MM.1S (cell line): ENCODE results near the gene SNRPA1.

Experiments used
- DNase-seq: peaks from one replicate; pipeline ENCODE4 v3.0.0-alpha.2; 2015
- H2AFZ ChIP-seq: fragments of 300-600 bp; sonication (generic); 2 replicates; pipeline ENCODE4 v1.6.0; 2016; ENCODE audit warnings: antibody characterized with exemption, low read length
- H3F3A ChIP-seq: fragments of 300-600 bp; sonication (generic); 2 replicates; pipeline ENCODE4 v1.6.1; 2016; ENCODE audit warnings: mild to moderate bottlenecking, antibody characterized with exemption, low read length, moderate library complexity, mixed read lengths; ENCODE audit not compliant: insufficient read depth
- H3K27ac ChIP-seq: fragments of 300-600 bp; sonication (generic); 2 replicates; pipeline ENCODE4 v1.5.1; 2016; ENCODE audit warnings: mild to moderate bottlenecking, low read length
- H3K27me3 ChIP-seq: fragments of 300-600 bp; sonication (generic); replicated peaks from 2 replicates; pipeline ENCODE4 v1.6.0; 2016; ENCODE audit warnings: low read length; ENCODE audit not compliant: insufficient read depth
- H3K36me3 ChIP-seq: fragments of 300-600 bp; sonication (generic); replicated peaks from 2 replicates; pipeline ENCODE4 v1.6.1; 2016; ENCODE audit warnings: mild to moderate bottlenecking, low read length, mixed read lengths; ENCODE audit not compliant: insufficient read depth
- H3K4me1 ChIP-seq: fragments of 300-600 bp; sonication (generic); 2 replicates; pipeline ENCODE4 v1.6.1; 2016; ENCODE audit warnings: low read length, mixed read lengths
- H3K4me2 ChIP-seq: fragments of 300-600 bp; sonication (generic); 2 replicates; pipeline ENCODE4 v1.6.0; 2016; ENCODE audit warnings: low read depth, low read length
- H3K4me3 ChIP-seq: fragments of 300-600 bp; sonication (generic); 2 replicates; pipeline ENCODE4 v1.5.1; 2016; ENCODE audit warnings: low read length, mixed read lengths
- H3K79me2 ChIP-seq: fragments of 300-600 bp; sonication (generic); 2 replicates; pipeline ENCODE4 v1.6.1; 2016; ENCODE audit warnings: mixed run types, low read length, mixed read lengths
- H3K9ac ChIP-seq: fragments of 300-600 bp; sonication (generic); 2 replicates; pipeline ENCODE4 v1.6.1; 2016; ENCODE audit warnings: low read length, mixed read lengths
- H3K9me2 ChIP-seq: fragments of 300-600 bp; sonication (generic); replicated peaks from 2 replicates; pipeline ENCODE4 v1.6.1; 2016; ENCODE audit warnings: mild to moderate bottlenecking, low read length, mixed read lengths; ENCODE audit not compliant: insufficient read depth
- H3K9me3 ChIP-seq: fragments of 300-600 bp; sonication (generic); replicated peaks from 2 replicates; pipeline ENCODE4 v1.6.1; 2016; ENCODE audit warnings: mild to moderate bottlenecking, low read length, mixed read lengths; ENCODE audit not compliant: insufficient read depth
- H4K20me1 ChIP-seq: fragments of 300-600 bp; sonication (generic); 2 replicates; pipeline ENCODE4 v1.6.1; 2016; ENCODE audit warnings: mild to moderate bottlenecking, low read length, moderate library complexity, mixed read lengths; ENCODE audit not compliant: insufficient read depth
- EZH2 ChIP-seq: fragments of 300-600 bp; sonication (generic); optimal IDR thresholded peaks from 2 replicates; pipeline ENCODE3; 2017; ENCODE audit warnings: low read depth, mild to moderate bottlenecking, antibody characterized with exemption, low read length, mixed read lengths
- EZH2phosphoT487 ChIP-seq: fragments of 300-600 bp; sonication (generic); IDR thresholded peaks from 2 replicates; pipeline ENCODE4 v1.6.1; 2018; ENCODE audit warnings: antibody characterized with exemption, low read length
- TF ChIP-seq, protein P1 (sequence below): fragments of 300-600 bp; sonication (generic); IDR thresholded peaks from 2 replicates; pipeline ENCODE4 v1.5.1; 2016; ENCODE audit warnings: antibody characterized with exemption, low read length, mixed read lengths

Gene SNRPA1

DNA sequence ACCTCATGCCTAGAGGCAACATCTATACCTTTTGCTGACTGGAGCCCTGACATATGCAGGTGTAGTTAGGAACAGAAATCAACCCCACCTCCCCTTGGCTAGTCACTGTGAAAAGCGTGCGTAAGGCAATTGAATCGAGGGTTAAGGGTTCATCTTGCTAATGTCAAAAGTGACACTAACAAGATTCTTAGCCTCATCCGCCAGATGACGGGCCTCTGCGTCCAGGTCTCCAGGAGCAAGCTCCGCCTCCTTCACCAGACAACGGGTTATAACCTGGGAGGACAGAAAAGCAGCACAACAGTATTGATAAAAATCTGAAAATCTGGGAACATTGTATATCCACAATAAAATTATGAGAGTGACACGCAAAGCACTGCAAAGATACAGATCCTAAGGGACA lies 22.5 kb downstream of the SNRPA1 start:
- Histone ChIP-seq H3K4me3 (no peak overlapping the region), H2AFZ (no peak overlapping the region), H3K9ac (no peak overlapping the region), H4K20me1 (no peaks in the 10 kb centered on the region), H3K27me3 (no peaks in the 10 kb centered on the region), H3K36me3 (peaks cover 38% of the 10 kb centered on the region), H3F3A (peaks cover 37% of the 10 kb centered on the region), H3K4me2 (no peak overlapping the region), H3K4me1 (peaks cover 13% of the 10 kb centered on the region), H3K9me3 (no peaks in the 10 kb centered on the region), H3K27ac (no peak overlapping the region), H3K9me2 (no peaks in the 10 kb centered on the region), H3K79me2 (peaks cover 49% of the 10 kb centered on the region)
- no peak for DNase-seq
- TF ChIP-seq, protein P1, sequence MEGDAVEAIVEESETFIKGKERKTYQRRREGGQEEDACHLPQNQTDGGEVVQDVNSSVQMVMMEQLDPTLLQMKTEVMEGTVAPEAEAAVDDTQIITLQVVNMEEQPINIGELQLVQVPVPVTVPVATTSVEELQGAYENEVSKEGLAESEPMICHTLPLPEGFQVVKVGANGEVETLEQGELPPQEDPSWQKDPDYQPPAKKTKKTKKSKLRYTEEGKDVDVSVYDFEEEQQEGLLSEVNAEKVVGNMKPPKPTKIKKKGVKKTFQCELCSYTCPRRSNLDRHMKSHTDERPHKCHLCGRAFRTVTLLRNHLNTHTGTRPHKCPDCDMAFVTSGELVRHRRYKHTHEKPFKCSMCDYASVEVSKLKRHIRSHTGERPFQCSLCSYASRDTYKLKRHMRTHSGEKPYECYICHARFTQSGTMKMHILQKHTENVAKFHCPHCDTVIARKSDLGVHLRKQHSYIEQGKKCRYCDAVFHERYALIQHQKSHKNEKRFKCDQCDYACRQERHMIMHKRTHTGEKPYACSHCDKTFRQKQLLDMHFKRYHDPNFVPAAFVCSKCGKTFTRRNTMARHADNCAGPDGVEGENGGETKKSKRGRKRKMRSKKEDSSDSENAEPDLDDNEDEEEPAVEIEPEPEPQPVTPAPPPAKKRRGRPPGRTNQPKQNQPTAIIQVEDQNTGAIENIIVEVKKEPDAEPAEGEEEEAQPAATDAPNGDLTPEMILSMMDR = no peak
- TF ChIP-seq EZH2phosphoT487 (no peak), EZH2 (no peak)

DNA sequence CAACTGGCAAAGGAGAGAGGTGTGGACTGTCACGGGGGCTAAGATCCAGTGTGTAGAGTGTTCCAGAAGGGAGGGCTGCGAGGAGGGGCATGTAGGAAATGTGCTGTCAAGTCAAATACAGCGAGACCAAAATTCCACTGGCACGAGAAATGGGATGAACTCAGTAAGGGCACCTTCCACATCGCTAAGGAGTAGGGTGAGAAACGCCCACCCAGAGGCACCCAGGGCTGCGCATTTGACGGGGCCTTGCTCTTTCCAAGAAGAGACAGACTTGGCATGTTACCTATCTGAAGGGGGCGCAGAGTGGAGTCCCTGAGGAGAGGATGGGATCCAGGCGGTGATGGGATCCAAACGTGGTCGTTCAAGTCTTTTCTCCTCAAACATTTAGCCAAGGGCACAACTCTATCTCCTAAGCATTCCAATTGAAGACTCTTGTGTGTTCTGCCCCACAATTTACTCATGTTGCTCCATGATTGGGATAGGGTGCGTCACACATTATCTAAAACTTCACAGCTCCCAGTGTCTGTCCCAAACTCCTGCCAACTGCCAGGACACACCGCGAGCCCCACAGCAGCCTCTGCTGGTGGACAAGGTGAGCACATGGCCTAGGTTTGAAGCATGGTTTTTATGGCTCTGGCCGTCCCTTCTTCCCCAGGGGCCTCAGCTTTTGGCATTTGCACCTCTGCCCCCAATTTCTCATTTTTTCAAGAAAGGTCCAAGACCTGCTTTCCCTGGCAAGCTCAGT lies 25.4 kb downstream of the SNRPA1 start:
- H3K4me2 ChIP-seq = no peak overlapping the region
- no peak overlapping the region for H3K9ac ChIP-seq
- peaks cover 29% of the 10 kb centered on the region for H3F3A ChIP-seq
- peaks cover 21% of the 10 kb centered on the region for H3K4me1 ChIP-seq
- H3K9me3 ChIP-seq = no peaks in the 10 kb centered on the region
- no peaks in the 10 kb centered on the region for H3K27me3 ChIP-seq
- TF ChIP-seq EZH2 (no peak), EZH2phosphoT487 (no peak)
- TF ChIP-seq, protein P1 = peak; percentile 33
- no peak overlapping the region for H2AFZ ChIP-seq
- H3K27ac ChIP-seq = no peak overlapping the region
- no peak for DNase-seq
- H3K36me3 ChIP-seq = peaks cover 35% of the 10 kb centered on the region
- H3K9me2 ChIP-seq = no peaks in the 10 kb centered on the region
- H3K79me2 ChIP-seq = peaks cover 24% of the 10 kb centered on the region
- H4K20me1 ChIP-seq = no peaks in the 10 kb centered on the region
- H3K4me3 ChIP-seq = no peak overlapping the region

DNA sequence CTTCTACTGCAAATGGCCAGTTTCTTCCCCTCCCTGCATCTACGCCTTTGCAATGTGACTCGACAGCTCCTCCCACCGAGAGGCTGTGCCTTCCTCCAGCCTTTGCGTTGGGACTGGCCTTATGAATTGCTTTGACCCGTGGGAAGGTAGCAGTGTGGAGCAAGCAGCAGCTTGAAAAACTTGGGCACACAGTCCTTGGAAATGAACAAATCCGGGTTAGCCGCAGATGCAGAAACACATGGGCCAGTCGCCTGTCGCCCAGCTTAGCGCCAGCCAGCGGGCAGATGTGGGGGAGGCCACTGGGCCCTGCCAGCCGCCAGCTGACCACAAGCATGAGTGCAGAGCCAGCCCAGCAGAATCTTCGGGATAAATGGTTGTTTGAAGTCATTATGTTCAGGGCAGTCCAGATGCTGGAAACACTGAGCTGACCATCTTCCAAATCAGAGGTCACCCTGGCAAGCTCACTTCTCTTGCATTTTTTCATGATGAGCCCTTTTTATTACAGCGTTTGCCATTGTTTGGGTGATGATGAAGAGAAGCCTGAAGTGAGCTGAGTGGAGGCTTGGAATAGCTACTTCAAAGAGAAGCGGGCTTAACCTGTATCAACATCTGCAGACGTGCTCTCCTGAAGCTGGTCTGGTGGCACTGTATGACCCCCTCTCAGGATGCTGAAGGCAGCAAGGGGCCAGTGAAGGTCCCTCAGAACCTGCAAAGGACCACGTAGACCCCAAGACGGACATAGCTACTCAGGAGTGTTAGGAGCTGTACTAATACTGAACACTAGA lies 27.5 kb downstream of the SNRPA1 start:
- Histone ChIP-seq H3K9me2 (no peaks in the 10 kb centered on the region), H3K4me1 (peaks cover 32% of the 10 kb centered on the region), H4K20me1 (no peaks in the 10 kb centered on the region), H3K27ac (no peak overlapping the region), H3K79me2 (peaks cover 4% of the 10 kb centered on the region), H3F3A (peaks cover 34% of the 10 kb centered on the region), H3K27me3 (no peaks in the 10 kb centered on the region), H3K4me2 (no peak overlapping the region), H3K4me3 (no peak overlapping the region), H3K9me3 (no peaks in the 10 kb centered on the region), H3K9ac (no peak overlapping the region), H2AFZ (no peak overlapping the region), H3K36me3 (peaks cover 16% of the 10 kb centered on the region)
- DNase-seq = no peak
- TF ChIP-seq, protein P1 = no peak
- TF ChIP-seq EZH2phosphoT487 (no peak), EZH2 (no peak)
